Liver (tissue), 9 donors: ENCODE results near the gene RYR1. TPM values are rescaled to one million over a fixed set of nuclear protein-coding genes. Genes with fewer than 3 reads are reported as not detected.

Experiments used
- DNase-seq: peaks from one replicate; pipeline ENCODE4 v3.0.0-alpha.2; 2017; ENCODE audit warnings: low spot score
- H3K27ac ChIP-seq, 2 donors: one replicate each; pipeline ENCODE4 v1.7.0; 2013; ENCODE audit warnings: inconsistent platforms in 2 of 2, low read length in 2 of 2, control low read depth in 1 of 2, low read depth in 1 of 2, mild to moderate bottlenecking in 1 of 2
- H3K27me3 ChIP-seq, 4 donors: one replicate each; pipeline versions ENCODE4 v1.6.1 to v1.7.0; 2013; ENCODE audit warnings: low read length in 3 of 4, inconsistent platforms in 1 of 4, mild to moderate bottlenecking in 1 of 4, moderate library complexity in 1 of 4; ENCODE audit not compliant: control insufficient read depth in 4 of 4, insufficient read depth in 4 of 4
- H3K36me3 ChIP-seq, 4 donors: one replicate each; pipeline versions ENCODE4 v1.6.1 to v1.7.0; 2013; ENCODE audit warnings: low read length in 3 of 4, mild to moderate bottlenecking in 3 of 4, low read depth in 1 of 4, moderate library complexity in 1 of 4; ENCODE audit not compliant: control insufficient read depth in 4 of 4, insufficient read depth in 3 of 4
- H3K4me1 ChIP-seq, 4 donors: one replicate each; pipeline versions ENCODE4 v1.6.1 to v1.7.0; 2013; ENCODE audit warnings: low read length in 3 of 4, mild to moderate bottlenecking in 3 of 4, moderate library complexity in 1 of 4; ENCODE audit not compliant: control insufficient read depth in 4 of 4, insufficient read depth in 4 of 4
- H3K4me3 ChIP-seq, 3 donors: one replicate each; pipeline versions ENCODE4 v1.6.1 to v1.7.0; 2013; ENCODE audit warnings: low read length in 3 of 3, control low read depth in 1 of 3, low read depth in 1 of 3, mild to moderate bottlenecking in 1 of 3
- H3K9ac ChIP-seq, 2 donors: one replicate each; pipeline ENCODE4 v1.7.0; 2013; ENCODE audit warnings: low read length in 2 of 2, mild to moderate bottlenecking in 2 of 2, moderate library complexity in 2 of 2, control low read depth in 1 of 2, low read depth in 1 of 2
- H3K9me3 ChIP-seq, 4 donors: one replicate each; pipeline versions ENCODE4 v1.6.1 to v1.7.0; 2013; ENCODE audit warnings: low read length in 3 of 4; ENCODE audit not compliant: control insufficient read depth in 4 of 4
- EGR1 ChIP-seq, 2 donors: IDR thresholded peaks; 2 replicates each; pipeline ENCODE4 v1.6.1; 2016 to 2018; ENCODE audit warnings: antibody characterized with exemption in 2 of 2, low read depth in 2 of 2
- FOXA1 ChIP-seq: IDR thresholded peaks from 2 replicates; pipeline ENCODE4 v1.6.1; 2016; ENCODE audit warnings: antibody characterized with exemption
- FOXA2 ChIP-seq: IDR thresholded peaks from 2 replicates; pipeline ENCODE4 v1.6.1; 2016; ENCODE audit warnings: antibody characterized with exemption
- GABPA ChIP-seq, 2 donors: IDR thresholded peaks in 1 of 2; conservative IDR thresholded peaks in 1 of 2; 2 replicates each; pipeline ENCODE4 v1.6.1; 2016; ENCODE audit warnings: antibody characterized with exemption in 2 of 2, mild to moderate bottlenecking in 1 of 2, moderate library complexity in 1 of 2
- HNF4A ChIP-seq, 2 donors: conservative IDR thresholded peaks; 2 replicates each; pipeline ENCODE4 v1.6.1; 2016; ENCODE audit warnings: antibody characterized with exemption in 2 of 2, mild to moderate bottlenecking in 2 of 2
- HNF4G ChIP-seq: IDR thresholded peaks from 2 replicates; pipeline ENCODE4 v1.6.1; 2016; ENCODE audit warnings: antibody characterized with exemption
- NR2F2 ChIP-seq: IDR thresholded peaks from 2 replicates; pipeline ENCODE4 v1.6.1; 2016; ENCODE audit warnings: antibody characterized with exemption
- RAD21 ChIP-seq, 2 donors: IDR thresholded peaks; 2 replicates each; pipeline ENCODE4 v1.6.1; 2016; ENCODE audit warnings: antibody characterized with exemption in 2 of 2, mild to moderate bottlenecking in 2 of 2
- RXRA ChIP-seq, 2 donors: IDR thresholded peaks; 2 replicates each; pipeline ENCODE4 v1.6.1; 2017 to 2018; ENCODE audit warnings: antibody characterized with exemption in 2 of 2, mild to moderate bottlenecking in 1 of 2
- SP1 ChIP-seq: IDR thresholded peaks from 2 replicates; pipeline ENCODE4 v1.6.1; 2018; ENCODE audit warnings: antibody characterized with exemption, mild to moderate bottlenecking
- WGBS: extraction: QIAGEN DNeasy Blood & Tissue Kit; methylation state at CpG from one replicate; pipeline ENCODE4 v1.1.7; 2013; 5-methylcytosine and 5-hydroxymethylcytosine counted together
- polyA plus RNA-seq, 2 donors: library from polyadenylated mRNA; stranded (reverse) in 1 of 2; unstranded in 1 of 2; fragments of 200-250 nt in 1 of 2; fragments of >200 nt in 1 of 2; fragmentation: Nextera tagmentation in 1 of 2; extraction: Ambion mirVana in 1 of 2; gene quantifications; one replicate each; pipeline versions ENCODE4 v1.2.1 to v1.2.3, GENCODE V29; 2013 to 2015
- total RNA-seq, 2 donors: library from RNA; depleted of rRNA; stranded (reverse); fragments of >200 nt; gene quantifications; one replicate each; pipeline ENCODE4 v1.2.3, GENCODE V29; 2014
- TF ChIP-seq, protein P1 (sequence below): IDR thresholded peaks from 2 replicates; pipeline ENCODE4 v1.6.1; 2016; ENCODE audit warnings: antibody characterized with exemption, mild to moderate bottlenecking
- TF ChIP-seq, protein P2 (sequence below): IDR thresholded peaks from 2 replicates; pipeline ENCODE4 v1.6.1; 2016; ENCODE audit warnings: antibody characterized with exemption
- TF ChIP-seq, protein P3 (sequence below): IDR thresholded peaks from 2 replicates; pipeline ENCODE4 v1.6.1; 2016; ENCODE audit warnings: antibody characterized with exemption
- donor health status: healthy.
- donor health status: healthy.
- donor health status: healthy.
- donor health status: healthy.
- donor health status: healthy.

Gene RYR1
- total and polyA plus RNA-seq, 4 donors, result 0.01 to 0.70 (median 0.29) TPM

DNA sequence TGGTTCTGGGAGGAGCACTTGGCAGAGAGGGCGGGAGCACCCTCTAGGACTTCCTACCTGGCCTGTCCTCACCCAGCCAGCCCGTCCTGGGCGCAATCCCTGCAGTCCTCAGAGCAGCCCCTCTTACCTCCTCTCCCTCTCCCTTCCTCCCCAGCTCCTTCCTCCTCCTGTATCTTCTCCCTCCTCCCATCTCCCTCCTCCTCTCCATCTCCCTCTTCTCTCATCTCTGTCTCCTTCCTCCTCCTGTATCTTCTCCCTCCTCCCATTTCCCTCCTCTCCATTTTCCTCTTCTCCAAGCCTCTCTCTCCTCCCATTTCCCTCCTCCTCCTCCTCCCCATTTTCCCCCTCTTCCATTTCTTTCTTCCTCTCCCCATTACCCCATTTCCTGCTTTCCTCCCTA, 89.8 kb downstream of the RYR1 start:
- WGBS, result 84% methylated on average over 3 of the region's 3 CpGs
- no peak for DNase-seq
- Histone ChIP-seq H3K27ac (no peak overlapping the region), H3K36me3 (no peaks in the 10 kb centered on the region), H3K4me1 (no peaks in the 10 kb centered on the region), H3K9me3 (no peaks in the 10 kb centered on the region), H3K27me3 (peaks cover 0 to 3% (median 0%) of the 10 kb centered on the region in 4 donors), H3K4me3 (no peak overlapping the region), H3K9ac (no peak overlapping the region)
- TF ChIP-seq FOXA1 (no peak), HNF4G (no peak), HNF4A (conservative IDR thresholded peaks at IDR 0.05) (no peak), SP1 (no peak), NR2F2 (no peak), FOXA2 (no peak), RXRA (IDR thresholded peaks at IDR 0.05) (no peak)
- TF ChIP-seq, protein P1, sequence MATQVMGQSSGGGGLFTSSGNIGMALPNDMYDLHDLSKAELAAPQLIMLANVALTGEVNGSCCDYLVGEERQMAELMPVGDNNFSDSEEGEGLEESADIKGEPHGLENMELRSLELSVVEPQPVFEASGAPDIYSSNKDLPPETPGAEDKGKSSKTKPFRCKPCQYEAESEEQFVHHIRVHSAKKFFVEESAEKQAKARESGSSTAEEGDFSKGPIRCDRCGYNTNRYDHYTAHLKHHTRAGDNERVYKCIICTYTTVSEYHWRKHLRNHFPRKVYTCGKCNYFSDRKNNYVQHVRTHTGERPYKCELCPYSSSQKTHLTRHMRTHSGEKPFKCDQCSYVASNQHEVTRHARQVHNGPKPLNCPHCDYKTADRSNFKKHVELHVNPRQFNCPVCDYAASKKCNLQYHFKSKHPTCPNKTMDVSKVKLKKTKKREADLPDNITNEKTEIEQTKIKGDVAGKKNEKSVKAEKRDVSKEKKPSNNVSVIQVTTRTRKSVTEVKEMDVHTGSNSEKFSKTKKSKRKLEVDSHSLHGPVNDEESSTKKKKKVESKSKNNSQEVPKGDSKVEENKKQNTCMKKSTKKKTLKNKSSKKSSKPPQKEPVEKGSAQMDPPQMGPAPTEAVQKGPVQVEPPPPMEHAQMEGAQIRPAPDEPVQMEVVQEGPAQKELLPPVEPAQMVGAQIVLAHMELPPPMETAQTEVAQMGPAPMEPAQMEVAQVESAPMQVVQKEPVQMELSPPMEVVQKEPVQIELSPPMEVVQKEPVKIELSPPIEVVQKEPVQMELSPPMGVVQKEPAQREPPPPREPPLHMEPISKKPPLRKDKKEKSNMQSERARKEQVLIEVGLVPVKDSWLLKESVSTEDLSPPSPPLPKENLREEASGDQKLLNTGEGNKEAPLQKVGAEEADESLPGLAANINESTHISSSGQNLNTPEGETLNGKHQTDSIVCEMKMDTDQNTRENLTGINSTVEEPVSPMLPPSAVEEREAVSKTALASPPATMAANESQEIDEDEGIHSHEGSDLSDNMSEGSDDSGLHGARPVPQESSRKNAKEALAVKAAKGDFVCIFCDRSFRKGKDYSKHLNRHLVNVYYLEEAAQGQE, result no peak

DNA sequence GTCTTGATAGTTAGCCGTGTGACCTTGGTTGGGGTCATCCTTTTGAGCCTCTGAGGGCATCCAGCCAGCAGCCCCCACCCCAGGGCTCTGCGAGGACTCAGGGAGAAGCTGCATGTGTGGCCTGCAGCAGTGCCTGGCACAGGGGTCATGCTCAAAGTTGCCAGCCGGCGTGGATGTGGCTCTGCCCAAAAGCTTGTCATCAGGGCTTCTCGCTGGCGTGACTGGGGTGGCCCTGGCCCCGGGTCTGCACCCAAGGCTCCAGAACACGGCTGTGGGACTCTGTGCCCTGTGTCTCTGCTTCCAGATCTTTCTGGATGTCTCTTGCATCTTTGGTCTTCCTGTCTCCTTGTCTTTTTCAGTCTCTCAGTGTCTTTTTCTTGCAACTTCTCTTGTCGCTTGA, 90.9 kb downstream of the RYR1 start:
- Histone ChIP-seq H3K27me3 (peaks cover 0 to 3% (median 0%) of the 10 kb centered on the region in 4 donors), H3K4me1 (no peaks in the 10 kb centered on the region), H3K9ac (no peak overlapping the region), H3K36me3 (no peaks in the 10 kb centered on the region), H3K9me3 (no peaks in the 10 kb centered on the region), H3K27ac (no peak overlapping the region), H3K4me3 (no peak overlapping the region)
- DNase-seq, result no peak
- TF ChIP-seq RXRA (IDR thresholded peaks at IDR 0.05) (no peak), RAD21 (IDR thresholded peaks at IDR 0.05) (no peak), GABPA (IDR thresholded peaks at IDR 0.05 in 1 of 2, conservative IDR thresholded peaks at IDR 0.05 in 1 of 2) (no peak)
- WGBS, result 69% methylated on average over 9 of the region's 9 CpGs

DNA sequence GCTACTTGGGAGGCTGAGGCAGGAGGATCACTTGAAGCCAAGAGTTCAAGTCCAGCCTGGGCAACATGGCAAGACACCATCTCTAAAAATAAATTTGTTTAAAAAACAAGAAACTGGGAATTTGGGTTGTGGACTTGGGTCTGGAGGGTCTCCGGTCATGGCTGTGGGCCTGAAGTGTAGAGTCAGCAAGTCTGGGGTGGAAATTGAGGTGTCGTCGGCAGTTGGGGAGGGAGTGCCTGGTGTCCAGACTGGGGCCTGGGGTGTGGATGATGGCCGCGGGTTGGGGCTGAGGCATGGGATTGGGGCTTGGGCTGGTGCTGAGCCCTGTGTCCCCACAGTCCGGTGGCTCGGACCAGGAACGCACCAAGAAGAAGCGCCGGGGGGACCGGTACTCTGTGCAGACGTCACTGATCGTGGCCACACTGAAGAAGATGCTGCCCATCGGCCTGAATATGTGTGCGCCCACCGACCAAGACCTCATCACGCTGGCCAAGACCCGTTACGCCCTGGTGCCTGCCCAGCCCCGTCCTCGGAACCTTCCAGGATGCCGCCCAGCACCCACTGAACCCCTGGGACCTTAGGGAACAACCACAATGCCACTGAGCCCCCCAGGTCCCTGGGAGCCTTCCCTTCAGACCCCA, 91.6 kb downstream of the RYR1 start:
- no peak for TF ChIP-seq GABPA (IDR thresholded peaks at IDR 0.05 in 1 of 2, conservative IDR thresholded peaks at IDR 0.05 in 1 of 2)
- H3K9ac ChIP-seq, result no peak overlapping the region
- 96% methylated on average over 22 of the region's 22 CpGs for WGBS

DNA sequence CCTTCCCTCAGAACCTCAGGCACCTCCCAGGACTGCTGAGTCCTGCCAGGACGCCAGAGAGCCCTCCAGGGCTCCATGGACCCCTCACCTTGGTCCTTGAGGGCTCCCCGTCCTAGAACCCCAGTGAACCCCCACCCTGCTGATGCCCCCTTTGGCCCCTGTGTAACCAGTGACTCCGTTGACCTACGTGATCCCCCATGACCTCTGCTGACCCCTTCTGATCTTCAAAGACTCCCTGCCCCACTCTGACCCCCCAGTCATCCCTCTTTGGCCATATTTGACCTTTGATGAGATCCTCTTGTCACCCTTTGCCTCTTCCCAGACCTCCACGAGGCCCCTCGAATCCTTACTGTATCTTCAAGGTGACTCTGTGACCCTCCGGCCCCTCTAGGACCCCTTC, 92.9 kb downstream of the RYR1 start:
- 81% methylated on average over 7 of the region's 7 CpGs for WGBS
- no peak for TF ChIP-seq NR2F2
- TF ChIP-seq, protein P2, sequence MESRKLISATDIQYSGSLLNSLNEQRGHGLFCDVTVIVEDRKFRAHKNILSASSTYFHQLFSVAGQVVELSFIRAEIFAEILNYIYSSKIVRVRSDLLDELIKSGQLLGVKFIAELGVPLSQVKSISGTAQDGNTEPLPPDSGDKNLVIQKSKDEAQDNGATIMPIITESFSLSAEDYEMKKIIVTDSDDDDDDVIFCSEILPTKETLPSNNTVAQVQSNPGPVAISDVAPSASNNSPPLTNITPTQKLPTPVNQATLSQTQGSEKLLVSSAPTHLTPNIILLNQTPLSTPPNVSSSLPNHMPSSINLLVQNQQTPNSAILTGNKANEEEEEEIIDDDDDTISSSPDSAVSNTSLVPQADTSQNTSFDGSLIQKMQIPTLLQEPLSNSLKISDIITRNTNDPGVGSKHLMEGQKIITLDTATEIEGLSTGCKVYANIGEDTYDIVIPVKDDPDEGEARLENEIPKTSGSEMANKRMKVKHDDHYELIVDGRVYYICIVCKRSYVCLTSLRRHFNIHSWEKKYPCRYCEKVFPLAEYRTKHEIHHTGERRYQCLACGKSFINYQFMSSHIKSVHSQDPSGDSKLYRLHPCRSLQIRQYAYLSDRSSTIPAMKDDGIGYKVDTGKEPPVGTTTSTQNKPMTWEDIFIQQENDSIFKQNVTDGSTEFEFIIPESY, result no peak
- no peak for TF ChIP-seq HNF4G
- TF ChIP-seq, protein P1, result no peak
- no peak for TF ChIP-seq EGR1 (IDR thresholded peaks at IDR 0.05; ENCODE audit: low read depth in 2 of 2)
- TF ChIP-seq, protein P3, sequence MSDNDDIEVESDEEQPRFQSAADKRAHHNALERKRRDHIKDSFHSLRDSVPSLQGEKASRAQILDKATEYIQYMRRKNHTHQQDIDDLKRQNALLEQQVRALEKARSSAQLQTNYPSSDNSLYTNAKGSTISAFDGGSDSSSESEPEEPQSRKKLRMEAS, result no peak
- TF ChIP-seq HNF4A (conservative IDR thresholded peaks at IDR 0.05), result no peak

More for the DNA sequence above, 91.6 kb downstream of the RYR1 start:
- DNase-seq, result no peak
- H3K27me3 ChIP-seq, result peaks cover 0 to 3% (median 0%) of the 10 kb centered on the region in 4 donors
- no peaks in the 10 kb centered on the region for H3K9me3 ChIP-seq
- no peaks in the 10 kb centered on the region for H3K36me3 ChIP-seq
- H3K4me1 ChIP-seq, result no peaks in the 10 kb centered on the region
- H3K27ac ChIP-seq, result no peak overlapping the region
- H3K4me3 ChIP-seq, result no peak overlapping the region

More for the DNA sequence above, 92.9 kb downstream of the RYR1 start:
- DNase-seq, result no peak
- no peak overlapping the region for H3K4me3 ChIP-seq
- no peaks in the 10 kb centered on the region for H3K4me1 ChIP-seq
- H3K36me3 ChIP-seq, result no peaks in the 10 kb centered on the region
- no peaks in the 10 kb centered on the region for H3K9me3 ChIP-seq
- H3K27me3 ChIP-seq, result peaks cover 0 to 3% (median 0%) of the 10 kb centered on the region in 4 donors
- H3K27ac ChIP-seq, result no peak overlapping the region
- no peak overlapping the region for H3K9ac ChIP-seq
